NCI-H524 (cell line): ENCODE results near the gene SP5.
"Not testable (repeated sequence)": the region's sequence is repeated elsewhere in the genome, so short reads cannot be mapped to it uniquely, and the experiment has no call there.

Experiments used
- DNase-seq, 2 experiments: peaks; one replicate each; lab custom pipeline; 2025; lab: John Stamatoyannopoulos, UW

Gene SP5

DNA sequence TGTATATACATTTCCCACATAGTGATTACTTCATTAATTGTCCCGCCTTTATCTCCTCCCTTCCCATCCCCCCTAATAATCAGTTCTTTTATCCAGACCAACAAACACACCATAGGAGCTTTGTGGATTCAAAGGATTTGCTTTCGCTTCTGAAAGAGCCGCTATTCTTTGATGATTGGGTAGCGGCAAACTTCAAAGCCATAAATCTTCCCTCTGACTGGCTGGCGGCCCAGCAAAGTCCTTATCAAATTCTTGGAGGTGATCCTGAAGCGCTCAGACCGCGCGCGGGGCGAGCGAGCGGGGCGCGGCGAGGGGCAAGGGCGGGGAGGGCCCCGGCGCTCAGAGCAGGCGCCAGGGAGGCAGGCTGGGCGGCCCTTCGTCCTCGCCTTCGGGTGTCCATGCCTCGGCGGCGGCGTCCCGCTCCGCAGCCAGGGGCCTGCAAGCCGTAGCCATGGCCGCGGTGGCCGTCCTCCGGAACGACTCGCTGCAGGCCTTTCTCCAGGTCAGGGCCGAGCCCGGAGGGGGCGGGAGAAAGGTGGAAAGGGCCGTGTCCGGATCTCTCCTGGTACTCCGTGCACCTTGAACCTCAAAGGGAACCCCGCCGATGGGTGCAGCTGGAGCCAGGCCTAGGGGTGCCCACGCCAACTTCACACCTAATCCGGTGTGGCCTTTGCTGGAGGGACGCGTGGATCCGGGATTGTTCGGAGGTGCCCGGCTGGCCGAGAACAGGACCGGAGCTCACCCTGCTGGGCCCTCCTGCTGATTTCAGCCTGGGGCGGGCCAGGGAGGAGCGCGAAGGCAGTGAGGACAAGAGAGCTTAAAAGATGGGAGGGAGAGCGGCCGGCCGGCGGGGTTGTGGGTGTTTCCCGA is at the start of gene SP5:
SP5 (plus strand) TSS at position 276 of the 870 bp plus-strand sequence; CDS start at position 452, 176 bp downstream.
- peak; percentile 75 to 86 for DNase-seq

DNA sequence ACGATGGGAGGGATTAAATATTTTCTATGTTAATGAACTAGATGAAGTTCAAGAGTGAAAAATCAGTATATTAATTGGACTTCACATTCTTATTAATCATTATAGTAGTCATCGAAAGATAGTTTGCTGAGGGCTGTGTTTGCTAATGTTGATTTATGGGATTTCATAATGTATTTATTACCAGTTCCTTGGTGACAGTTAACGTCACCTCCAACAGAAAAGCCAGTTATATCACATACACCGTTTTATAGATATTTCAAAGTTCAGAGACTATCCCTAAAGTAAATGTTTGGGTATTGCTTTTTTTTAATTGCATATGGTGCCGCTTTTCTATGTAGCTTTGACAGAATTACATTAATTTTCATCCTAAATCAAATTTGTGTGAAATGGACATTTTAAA is 49.4 kb upstream of the SP5 start:
- no peak for DNase-seq

- no peak for DNase-seq
Observed at GRCh38 chr2:170669909-170670308, 45.2 kb upstream of the SP5 start.

GRCh38 chr2:170670651-170671050 is 44.5 kb upstream of the SP5 start:
- DNase-seq, result no peak

- DNase-seq, result no peak
Observed at GRCh38 chr2:170671079-170671478, 44.1 kb upstream of the SP5 start.

DNA sequence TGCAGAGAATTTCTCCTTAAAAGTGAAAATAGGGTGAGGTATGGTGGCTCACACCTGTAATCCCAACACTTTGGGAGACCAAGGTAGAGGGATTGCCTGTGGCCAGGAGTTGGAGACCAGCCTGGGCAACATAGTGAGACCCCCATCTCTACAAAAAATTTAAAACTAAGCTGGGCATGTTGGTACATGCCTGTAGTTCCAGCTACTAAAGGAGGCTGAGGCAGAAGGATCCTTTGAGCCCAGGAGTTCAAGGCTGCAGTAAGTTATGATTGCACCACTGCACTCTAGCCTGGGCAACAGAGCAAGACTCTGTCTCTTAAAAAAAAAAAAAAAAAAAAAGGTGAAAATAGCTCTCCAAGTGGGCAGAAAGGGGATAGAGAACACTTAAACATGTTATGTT is 40.9 kb upstream of the SP5 start:
- not testable (repeated sequence) for DNase-seq

GRCh38 chr2:170675701-170676100 is 39.4 kb upstream of the SP5 start:
- DNase-seq, result no peak

GRCh38 chr2:170679607-170680079 is 35.5 kb upstream of the SP5 start:
- peak in 1 of 2 experiments; percentile 60 for DNase-seq

- peak; percentile 89 to 95 for DNase-seq
Observed at GRCh38 chr2:170680172-170680941, 34.8 kb upstream of the SP5 start.

DNA sequence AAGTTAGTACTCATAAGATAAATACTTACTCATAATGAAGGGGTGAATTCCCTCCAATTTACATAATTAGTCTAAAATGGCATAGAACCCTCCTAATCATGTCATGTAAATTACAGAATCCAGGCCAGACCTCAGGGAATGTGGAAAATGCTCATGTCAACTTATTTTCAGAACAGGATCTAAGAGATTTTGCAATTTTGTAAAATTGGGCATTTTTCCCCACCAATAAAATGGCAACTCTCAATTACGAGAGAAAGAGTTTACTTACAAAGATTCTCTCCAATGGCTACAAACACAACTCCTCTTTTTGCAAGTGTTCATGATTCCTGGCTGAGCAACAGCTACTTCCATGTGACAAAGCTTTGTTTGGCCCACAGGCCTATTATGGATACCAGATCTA is 33.8 kb upstream of the SP5 start:
- DNase-seq, result peak in 1 of 2 experiments; percentile 17

GRCh38 chr2:170685591-170685990 is 29.5 kb upstream of the SP5 start:
- DNase-seq, result peak; percentile 75 to 89

DNA sequence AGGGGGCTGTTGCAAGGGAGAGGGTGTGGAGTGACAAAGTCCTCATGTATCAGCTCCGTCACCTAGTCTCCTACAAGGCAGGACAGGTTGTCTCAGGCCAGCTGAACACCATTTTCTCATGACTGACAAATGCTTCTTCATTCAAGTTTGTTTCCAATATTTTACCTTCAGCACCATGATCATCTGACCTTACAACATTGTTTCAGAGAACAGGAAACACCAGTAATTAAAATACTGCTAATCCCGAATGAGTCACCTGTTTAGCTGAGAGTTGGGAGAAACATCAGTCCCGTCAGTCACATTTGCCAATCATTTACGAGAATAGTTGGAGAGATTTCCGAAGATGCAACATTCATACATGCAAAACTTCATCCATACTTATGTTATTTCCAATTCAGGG is 25.7 kb upstream of the SP5 start:
- no peak for DNase-seq

DNA sequence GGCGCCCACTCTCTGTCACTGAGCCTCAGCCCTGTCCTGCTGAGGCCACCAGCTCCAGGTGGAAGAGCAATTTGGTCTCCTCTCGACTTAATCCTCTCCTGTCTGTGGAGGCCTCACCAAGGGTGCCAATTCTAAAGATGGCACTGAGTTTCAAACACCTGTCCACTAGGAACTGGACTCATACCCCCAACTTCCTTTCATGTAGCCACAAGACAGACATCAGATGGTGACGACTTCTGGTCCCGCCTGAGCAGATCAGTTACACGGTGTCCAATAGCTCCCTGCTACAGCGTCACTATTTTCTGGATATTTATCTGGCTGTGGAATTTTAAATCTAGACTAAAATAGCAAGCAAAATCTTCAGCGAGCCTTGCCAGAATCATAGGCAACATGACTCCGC is 24.5 kb upstream of the SP5 start:
- peak; percentile 57 to 83 for DNase-seq

DNA sequence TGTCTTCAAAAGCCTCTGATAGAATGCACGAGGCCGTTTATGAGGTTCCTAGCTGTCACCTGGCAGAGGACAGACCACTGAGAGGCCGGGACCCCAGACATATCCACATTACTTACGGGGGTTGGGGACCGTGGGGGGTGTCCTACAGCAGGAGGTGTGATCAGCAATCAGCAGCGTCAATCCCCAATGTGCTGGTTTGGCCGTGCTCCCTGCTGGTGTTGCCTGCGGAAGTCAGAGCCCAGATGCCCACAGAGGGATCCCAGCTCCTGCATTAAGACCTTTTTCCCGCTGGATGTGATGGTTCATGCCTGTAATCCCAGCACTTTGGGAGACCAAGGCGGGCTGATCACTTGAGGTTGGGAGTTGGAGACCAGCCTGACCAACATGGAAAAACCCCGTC is 20.8 kb upstream of the SP5 start:
- no peak for DNase-seq

DNA sequence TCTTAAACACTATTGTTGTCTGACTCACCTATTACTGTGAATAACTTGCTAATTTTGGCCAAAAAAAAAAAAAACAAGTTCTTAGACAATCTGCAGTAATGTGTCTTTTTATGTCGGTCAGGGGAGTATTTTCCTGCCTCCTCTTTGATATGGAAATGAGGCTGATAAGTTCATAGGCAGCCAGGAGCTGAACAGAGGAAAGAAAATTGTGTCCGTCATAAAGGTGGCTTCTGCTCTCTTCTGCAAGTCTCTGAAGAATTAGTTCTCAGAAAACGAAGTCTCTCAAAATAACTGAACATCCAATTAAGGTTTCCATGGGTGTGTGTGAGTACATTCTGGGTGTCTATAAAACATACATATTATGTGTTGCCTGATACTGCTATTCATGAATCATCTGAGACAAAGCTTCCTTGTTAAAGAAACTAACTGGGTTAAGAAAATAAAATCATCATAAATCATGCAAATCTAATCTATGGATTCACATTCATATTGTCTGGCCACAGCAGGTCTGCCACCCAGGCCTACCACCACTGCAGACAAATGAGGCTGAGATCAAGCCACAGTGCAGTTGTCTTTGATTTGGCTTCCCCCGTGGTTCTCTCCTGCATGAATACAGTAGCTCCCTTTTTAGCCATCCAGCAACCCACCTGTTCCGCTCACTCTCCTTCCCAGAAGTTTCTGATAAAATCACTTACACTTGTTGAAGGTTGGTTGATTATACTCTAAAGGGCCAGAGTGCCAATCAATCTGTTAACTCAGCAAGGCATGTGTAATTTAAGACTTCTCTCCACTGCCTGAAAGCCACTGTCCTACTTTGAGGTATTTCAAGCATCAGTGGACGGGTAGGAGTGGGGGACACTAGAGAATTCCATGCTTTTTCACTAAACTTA is 19.4 kb upstream of the SP5 start:
- DNase-seq, result peak in 1 of 2 experiments; percentile 54

- DNase-seq, result no peak
Observed at GRCh38 chr2:170696948-170697347, 18.2 kb upstream of the SP5 start.

DNA sequence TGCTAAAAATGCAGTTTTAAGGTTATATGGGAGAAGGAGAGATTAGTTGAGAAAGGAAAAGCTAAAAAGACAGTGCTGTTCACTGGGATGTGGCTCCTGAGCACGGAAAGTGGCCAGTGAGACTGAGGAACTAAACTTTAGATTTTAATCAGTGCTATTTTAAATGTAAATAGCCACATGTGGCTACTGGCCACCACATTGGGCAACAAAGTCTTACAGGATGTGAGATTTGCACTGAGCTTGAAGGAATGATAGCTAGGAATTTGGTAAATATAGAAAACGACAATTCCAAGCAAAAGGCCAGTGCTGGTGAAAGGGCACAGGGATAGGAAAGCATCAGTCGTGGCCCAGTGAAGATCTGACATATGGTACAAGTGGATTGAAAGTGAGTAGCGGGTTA is 14.1 kb upstream of the SP5 start:
- peak in 1 of 2 experiments; percentile 47 for DNase-seq

GRCh38 chr2:170703776-170704476 is 11.2 kb upstream of the SP5 start:
- no peak for DNase-seq

DNA sequence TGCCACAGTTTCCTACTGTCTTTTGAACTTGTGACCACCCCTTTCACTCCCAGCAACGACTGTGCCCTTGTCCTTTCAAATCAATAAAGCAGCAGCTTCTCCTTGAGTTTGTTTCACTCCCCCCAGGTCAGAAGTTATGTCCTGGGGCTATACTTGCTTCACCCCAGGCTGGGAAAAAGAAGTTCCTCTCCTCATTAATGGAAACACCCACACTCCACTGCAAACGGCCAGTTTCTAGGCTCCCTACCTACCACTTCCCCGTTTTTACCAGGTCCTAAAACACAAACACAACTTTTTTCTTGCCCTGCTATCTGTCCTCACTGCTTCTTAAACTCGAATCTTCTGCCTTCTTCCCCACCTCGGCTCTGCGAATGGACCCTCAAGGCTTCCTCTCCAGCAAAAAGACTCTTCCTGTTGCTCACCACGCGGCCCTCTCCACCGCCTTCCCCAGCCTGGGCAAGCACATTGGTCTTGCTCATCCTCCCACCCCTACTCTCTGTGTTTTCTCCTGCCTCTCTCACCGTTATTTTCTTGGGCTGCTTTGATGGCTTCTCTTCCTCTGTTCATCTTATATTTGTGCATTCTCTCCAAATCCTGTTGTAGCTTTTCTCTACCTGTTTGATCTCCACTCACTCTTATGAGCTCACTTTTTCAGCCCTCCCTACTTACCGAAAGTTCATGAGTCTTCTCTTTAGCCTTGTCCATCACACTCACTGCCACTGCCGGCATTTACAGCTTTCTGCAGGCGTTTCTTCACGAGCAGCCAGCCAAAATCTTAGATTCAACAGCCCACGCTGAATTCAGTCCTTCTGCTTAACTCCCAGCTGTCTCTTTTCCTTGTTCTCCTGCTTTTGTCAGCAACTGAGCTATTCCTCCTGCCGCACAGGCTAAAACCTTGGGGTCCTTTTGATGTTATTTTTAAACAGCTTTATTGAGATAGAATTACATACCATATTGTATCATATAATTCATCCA is 7.0 kb upstream of the SP5 start:
- DNase-seq, result no peak

- DNase-seq, result no peak
Observed at GRCh38 chr2:170710609-170710979, 4.5 kb upstream of the SP5 start.
